GM18909 (cell line): ENCODE results near the gene ZMYND12.
"Not testable (repeated sequence)": the region's sequence is repeated elsewhere in the genome, so short reads cannot be mapped to it uniquely, and the experiment has no call there.

ENCODE experiments used
- ATAC-seq: cut with Tn5 transposase; IDR thresholded peaks from one replicate; pipeline ENCODE4 v1.9.1; 2021; ENCODE audit warnings: mild to moderate bottlenecking; ENCODE audit not compliant: unreplicated experiment, poor library complexity

Gene ZMYND12, protein sequence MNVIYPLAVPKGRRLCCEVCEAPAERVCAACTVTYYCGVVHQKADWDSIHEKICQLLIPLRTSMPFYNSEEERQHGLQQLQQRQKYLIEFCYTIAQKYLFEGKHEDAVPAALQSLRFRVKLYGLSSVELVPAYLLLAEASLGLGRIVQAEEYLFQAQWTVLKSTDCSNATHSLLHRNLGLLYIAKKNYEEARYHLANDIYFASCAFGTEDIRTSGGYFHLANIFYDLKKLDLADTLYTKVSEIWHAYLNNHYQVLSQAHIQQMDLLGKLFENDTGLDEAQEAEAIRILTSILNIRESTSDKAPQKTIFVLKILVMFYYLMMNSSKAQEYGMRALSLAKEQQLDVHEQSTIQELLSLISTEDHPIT

DNA sequence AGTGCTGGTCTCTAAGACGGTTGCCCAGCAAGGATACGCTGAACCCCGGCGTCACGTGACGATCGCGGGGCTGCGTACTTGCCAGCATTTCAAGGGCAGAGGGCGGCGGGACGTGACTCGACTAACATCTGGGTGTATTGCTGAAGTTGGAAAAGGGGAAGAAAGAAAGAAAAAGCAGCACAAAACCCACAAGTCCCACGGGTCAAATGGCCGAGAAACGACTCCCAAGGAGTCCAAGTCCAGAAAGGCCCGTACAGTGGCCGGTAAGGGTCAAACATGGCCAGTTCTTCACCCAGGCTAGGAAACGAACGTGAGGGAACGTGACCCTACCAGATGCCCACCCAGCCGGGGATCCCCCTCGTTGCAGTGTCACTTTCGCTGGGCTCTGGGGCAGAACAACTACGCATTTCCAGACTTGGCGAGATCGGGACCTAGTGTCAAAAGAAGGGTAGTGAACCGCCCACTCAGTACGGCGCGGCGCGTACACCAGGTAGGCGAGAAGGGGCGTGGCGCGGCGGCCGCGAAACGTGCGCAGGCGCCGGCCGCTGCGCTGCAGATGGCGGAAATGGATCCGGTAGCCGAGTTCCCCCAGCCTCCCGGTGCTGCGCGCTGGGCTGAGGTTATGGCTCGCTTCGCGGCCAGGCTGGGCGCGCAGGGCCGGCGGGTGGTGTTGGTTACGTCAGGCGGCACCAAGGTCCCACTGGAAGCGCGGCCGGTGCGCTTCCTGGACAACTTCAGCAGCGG lies at the start of gene ZMYND12, which contains the start of gene PPCS:
Gene ZMYND12, minus strand, starts transcription at position 13 of the 744 bp plus-strand sequence. CDS start 25 bp downstream, outside the sequence.
Gene PPCS, plus strand, starts transcription at position 534 of the 744 bp plus-strand sequence. Its CDS starts 23 bp downstream, at position 557.
- ATAC-seq = peak; percentile 86

DNA sequence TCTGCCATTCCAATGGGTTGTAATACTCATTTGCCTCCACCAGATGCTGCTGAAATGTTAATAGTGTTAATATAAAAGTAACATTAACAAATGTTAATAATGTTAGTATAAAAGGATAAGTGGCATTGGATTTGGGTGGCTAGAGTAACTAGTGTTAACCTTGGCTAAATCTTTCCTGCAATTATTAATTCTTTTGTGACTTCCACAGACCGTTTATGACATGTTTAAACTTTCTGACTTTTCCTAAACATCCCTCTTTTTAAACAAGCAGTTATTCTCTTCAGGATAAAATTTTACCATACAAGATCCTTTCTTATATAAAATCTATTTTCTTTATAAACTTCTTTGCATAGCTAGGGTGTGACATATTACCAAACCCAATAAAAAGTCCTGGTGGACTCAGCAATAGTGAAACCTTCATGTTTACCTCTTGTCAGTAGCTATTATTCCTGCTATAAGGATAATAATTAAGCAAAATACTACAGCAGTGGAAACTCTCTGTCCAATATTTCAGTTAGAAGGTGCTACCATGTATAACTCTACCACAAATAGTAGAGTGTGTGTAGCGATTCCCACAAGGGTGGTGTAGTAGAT lies 48.8 kb upstream of the ZMYND12 start:
- ATAC-seq = no peak

DNA sequence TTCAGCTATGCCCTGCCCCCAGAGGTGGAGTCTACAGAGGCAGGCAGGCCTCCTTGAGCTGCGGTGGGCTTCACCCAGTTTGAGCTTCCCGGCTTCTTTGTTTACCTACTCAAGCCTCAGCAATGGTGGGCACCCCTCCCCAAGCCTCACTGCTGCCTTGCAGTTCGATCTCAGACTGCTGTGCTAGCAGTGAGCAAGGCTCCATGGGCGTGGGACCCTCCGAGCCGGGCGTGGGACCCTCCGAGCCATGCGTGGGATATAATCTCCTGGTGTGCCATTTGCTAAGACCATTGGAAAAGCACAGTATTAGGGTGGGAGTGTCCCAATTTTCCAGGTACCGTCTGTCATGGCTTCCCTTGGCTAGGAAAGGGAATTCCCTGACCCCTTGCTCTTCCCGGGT lies 46.2 kb upstream of the ZMYND12 start:
- ATAC-seq = not testable (repeated sequence)

DNA sequence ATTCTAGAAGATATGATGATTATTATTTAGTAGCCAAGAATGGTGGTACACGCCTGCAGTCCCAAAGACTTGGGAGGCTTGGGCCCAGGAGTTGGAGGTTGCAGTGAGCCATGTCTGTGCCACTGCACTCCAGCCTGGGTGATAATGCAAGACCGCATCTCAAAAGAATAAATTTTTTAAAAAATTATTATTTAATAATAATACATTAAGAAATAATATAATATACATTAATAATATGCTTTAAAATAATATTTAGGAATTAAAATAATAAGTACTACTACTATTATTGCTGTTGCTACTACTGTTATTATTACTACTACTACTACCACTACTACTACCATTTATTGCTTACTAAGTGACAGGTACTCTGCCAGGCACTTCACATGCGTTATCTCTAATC lies 34.4 kb upstream of the ZMYND12 start:
- no peak for ATAC-seq

DNA sequence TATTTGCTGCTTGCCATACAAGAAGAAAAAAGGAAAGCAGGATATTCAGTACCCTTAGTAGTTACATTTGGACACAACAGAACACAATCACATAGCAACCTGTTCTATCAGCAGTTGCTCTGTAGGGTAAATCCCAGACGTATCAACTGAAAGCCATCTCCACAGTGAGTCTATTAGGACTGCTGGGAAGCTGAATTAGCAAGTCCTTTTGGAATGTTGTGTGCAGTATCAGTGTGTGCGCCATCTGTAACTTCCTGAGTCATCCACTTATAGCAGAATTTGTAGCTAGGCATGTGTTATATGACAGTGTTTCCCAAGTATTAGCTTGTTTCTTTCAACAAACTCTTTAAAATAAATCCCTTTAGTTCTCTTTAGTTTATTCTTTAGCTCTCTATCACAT lies 28.6 kb upstream of the ZMYND12 start:
- ATAC-seq = no peak

DNA sequence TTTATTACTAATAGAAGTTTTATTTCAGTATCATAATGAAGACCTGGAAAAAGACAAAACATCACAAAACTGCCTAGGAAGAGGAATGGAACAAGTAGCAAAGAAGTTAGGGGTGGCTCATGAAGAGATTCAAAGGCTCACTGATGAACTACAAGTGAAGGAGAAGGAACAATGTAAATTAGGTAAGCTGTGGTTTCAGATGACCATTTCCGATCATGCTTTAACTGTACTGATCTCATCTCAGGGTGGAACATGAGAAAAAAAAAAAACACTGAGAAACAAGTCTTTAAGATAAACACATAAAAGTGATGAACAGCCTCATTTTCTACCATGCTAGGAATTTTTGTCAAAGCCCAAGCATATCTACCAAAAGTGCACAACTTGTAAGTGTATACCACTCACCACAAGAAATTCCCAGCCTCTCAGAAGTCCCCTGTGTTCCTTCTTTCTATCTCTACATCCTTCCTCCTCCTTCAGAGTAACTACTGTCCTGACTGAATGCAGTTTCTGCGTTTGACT lies 26.9 kb upstream of the ZMYND12 start:
- ATAC-seq = no peak

DNA sequence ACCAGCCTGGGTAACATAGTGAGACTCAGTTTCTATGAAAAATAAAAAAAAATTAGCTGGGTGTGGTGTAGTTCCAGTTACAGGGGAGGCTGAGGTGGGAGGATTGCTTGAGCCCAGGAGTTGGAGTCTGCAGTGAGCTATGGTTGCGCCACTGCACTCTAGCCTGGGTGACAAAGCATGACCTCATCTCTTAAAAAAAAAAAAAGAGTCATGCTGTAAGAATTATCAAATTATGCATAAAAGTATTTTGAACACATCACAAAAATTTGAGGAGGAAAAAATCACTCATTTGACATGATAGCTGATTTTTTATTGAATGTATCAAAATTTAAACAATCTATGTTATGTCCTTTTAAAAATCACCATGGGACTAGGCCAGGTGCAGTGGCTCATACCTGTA lies 25.1 kb upstream of the ZMYND12 start:
- ATAC-seq = no peak

DNA sequence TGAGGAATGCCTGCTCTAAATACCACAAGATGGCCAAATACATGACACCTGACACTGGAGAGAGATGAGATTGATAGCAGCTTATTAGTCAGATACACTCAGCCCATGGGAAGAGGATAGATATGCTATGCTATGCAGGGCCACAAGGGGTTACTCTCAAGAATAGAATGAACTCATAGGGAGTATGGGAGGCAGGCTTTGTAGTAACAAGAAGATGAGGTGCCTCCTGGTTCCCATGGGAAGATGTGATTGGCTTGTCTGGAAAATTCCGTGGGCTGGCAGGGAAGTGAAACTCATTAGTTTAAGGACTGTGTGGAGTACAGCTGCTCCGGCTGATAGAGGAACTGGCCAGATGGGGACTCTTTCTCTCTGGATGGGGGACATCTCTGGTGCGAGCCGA lies 23.8 kb upstream of the ZMYND12 start:
- ATAC-seq = no peak

DNA sequence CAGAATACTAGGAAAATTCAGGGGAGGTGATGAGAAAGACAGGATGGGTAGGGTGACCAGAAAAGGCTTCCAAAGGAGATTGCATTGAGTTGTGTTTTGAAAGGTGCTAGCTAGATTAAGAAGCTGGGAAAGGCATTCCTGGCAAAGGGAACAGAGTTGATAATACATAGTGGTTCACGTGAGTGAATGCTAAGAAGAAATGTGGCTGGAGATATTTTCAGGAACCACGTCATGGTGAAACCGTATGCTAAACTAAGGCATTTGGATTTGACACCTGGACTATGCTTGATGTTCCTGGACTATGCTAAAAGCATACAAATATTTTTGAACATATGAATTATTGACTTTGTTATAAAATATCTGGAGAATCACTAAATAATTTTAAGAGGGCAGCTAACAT lies 22.0 kb upstream of the ZMYND12 start:
- no peak for ATAC-seq

DNA sequence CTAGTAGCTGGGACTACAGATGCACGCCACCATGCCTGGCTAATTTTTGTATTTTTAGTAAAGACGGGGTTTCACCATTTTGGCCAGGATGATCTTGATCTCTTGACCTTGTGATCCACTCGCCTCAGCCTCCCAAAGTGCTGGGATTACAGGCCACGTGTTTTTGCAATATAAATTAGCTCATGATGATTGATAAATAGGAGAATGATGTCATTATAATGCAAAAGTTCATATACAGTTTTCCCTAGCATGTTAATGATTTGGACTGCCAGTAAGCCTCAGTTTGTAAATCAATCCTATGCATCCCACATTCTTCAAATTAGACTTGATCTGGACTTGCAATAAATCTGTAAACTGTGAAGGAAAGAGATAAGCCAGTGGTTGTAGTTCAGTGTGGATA lies 21.5 kb upstream of the ZMYND12 start:
- ATAC-seq = not testable (repeated sequence)

DNA sequence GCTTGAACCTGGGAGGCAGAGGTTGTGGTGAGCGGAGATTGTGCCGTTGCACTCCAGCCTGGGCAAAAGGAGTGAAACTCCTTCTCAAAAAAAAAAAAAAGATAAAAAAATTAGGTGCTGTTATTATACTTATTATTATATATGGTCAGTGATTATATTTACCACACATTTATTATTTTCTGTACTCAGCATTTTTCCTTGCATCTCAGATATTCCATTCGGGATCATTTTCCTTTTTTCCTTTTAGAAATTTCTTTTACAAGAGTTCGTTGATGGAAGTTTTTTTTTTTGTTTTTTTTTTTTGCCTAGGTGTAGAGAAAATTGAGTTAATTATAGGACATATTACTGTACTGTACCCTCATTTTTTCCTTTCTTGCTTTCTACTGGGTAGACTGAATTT lies 20.8 kb upstream of the ZMYND12 start:
- ATAC-seq = no peak

DNA sequence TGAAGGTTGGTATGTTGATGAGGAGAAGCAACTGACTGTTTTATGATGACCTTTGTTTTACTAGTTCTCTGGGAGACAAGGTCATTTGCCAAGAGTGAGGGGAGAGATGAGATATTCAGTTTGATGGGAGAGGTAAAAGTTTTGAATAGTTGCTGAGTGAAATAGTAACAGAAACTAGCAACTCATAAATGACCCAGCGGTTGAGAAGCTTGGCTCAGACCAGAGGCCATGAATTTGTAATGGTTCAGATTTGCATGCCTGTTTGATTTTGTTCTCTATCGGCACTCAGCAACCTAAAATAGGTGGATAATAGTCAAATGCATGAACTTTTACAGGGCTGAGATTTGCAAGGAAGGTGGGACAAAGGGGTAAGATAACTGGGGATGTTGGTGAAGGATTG lies 13.9 kb upstream of the ZMYND12 start:
- no peak for ATAC-seq

DNA sequence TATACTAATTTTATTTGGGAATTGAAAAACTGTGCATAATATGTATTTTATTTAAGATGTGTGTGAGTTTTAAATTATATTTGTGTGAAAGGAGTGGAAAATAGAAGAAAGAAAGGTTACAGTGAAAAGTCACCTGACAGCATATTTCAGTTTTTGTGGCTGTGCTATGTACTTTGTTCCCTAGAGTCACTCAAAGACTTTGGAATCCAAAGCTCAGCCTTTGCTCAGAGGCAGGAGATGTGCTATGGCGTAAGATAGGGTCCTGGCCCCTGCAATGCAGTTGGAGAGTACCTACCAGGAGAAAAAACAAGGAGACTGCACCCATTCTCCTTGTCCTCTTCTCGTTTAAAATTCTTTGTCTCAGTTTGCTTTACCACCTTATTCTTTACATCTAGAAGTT lies 10.2 kb upstream of the ZMYND12 start:
- ATAC-seq = no peak

DNA sequence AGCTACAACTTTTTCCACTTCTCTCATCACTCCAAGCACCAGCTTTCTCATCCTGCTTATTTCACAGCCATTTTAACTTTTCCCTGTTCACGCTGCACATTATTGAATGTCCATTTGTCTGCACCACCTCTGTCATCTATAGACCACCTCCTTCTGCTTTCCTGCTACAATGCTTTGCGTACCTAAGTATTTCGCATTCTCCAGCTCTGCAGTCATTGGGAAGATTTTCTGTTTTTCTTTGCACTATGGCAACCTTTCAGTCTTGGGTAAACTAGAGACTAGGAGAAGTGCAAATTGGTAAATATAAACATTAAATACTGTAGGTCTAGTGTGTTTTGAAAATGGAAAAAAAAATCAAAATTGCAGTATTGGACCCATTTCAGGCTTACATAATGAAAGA lies 8.1 kb upstream of the ZMYND12 start:
- ATAC-seq = no peak

DNA sequence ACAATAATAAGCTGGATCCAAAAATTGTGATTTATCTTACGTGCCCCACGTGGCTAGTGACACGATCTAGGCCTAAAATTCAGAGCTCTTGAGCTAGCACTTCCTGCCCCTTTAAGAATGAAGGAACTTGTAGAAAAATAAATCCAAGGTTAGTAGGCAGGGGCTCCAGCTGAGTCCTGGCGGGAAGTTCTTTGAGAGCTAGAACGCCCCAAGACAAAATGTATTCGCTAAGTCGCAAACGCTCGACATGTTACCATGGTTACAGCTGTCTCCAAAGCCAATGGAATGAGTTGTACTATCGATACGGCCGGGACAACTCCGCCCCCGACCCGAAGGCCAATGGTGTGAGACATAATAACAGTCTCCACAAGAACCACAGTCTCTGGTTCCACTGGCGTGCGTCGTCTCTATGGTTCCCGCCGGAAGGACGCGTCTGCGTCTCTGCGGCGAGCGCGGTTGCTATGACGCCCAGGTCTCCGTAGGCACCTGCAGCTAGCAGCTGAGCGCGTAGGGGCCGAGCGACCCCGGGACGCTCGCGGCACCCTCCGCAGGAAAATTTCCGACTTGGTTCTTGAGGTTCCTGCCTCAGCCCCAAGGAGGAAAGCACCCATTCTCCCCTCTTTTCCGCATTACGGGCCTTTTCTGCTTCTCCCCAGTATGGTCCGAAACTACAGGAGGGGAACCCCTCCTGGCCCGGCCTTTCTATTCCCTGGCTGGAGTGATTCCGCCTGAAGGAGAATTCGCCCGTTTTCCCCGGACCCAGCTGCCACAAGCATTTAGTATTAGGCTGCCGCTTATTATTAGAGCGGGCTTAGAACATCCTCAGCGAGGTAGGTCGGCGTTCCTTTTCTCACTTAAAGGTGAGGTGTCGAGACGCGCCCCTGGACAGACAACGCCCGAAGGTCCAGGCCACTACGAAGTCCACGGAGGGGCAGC lies 7.3 kb upstream of the ZMYND12 start, which contains the start of gene CCDC30:
Gene CCDC30, plus strand, starts transcription at position 459 of the 936 bp plus-strand sequence. CDS start 17,266 bp downstream, outside the sequence.
- ATAC-seq = peak; percentile 100

DNA sequence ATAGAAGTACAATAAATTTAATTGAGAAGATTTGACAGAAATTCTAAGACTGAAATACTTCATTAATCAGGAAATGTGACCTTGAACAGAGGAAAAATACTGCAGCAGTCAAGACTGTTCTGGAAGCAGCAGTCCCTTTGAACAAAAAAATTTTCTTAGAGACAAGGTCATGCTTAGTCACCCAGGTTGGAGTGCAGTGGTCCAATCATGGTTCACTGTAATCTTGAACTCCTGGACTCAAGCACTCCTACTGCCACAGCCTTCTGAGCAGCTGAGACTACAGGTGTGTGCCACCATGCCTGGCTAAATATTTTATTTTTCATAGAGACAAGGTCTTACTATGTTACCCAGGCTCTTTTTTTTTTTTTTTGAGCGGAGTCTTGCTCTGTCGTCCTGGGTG lies 5.4 kb upstream of the ZMYND12 start:
- ATAC-seq = no peak

DNA sequence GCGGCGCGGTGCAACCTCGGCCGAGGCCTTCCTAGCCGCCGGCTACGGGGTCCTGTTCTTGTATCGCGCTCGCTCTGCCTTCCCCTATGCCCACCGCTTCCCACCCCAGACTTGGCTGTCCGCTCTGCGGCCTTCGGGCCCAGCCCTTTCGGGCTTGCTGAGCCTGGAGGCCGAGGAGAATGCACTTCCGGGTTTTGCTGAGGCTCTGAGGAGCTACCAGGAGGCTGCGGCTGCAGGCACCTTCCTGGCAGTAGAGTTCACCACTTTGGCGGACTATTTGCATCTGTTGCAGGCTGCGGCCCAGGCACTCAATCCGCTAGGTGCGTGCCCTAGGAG lies 900 bp upstream of the ZMYND12 start:
- ATAC-seq = peak; percentile 67

DNA sequence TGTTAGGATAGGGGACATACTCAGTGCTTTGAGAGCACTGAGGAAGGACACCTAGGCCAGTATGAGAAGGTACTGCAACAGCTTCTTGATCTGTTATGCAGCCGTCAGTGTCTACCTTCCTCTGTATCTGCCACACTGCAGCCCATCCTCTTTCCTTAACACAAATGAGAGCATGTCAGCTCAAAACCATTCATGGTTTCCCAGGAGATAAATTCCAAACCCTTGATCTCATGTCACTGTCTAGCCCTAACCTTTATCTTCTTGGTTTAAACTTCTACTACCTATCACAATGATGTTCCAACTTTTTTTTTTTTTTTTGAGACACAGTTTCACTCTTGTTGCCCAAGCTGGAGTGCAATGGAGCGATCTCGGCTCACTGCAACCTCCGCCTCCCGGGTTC lies 1.4 kb downstream of the ZMYND12 start:
- no peak for ATAC-seq

DNA sequence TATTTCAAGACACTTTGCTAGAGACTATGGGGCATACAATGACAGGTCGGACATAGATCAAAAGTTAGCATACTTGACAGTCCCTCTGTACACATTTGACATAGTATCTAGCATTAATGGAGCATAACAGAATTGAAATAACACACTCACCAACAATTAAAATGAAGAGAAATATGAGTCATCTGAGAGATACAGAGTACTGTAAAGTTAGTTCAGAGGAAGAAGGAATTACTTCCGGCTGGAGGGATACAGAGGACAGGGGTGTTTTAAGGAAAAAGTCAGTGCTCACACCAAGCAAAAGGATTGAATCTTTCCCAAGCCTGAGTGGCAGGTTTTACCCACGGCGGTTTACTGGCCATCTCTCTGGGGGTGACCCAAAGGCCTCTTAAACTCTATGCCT lies 2.4 kb downstream of the ZMYND12 start:
- ATAC-seq = no peak

DNA sequence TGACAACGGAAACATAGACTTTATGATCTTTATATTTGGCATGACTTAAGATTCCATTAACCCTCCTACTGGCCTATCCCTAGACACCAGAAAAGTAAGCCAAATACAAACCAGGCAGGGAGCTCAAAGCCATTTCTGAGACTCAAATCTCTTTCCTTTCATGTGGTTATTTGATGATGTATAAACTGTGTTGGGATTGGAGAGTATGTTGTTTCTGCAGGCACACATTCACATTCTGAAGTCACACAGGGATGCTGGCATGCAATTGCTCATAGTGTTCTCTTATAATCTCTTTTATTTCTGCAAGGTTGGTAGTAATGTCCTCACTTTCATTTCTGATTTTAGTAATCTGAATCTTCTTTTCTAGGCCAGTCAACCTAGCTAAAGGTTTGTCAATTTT lies 5.8 kb downstream of the ZMYND12 start:
- no peak for ATAC-seq
